DMS79 treated with DMSO at 0.1 percent for 48 hours (cell line): ENCODE measurements around the gene MINDY1.
A peak's percentile ranks its signal among the peaks of the same experiment; 100 is the strongest.

Experiments used
- DNase-seq: peaks from one replicate; lab custom pipeline; 2025; lab: John Stamatoyannopoulos, UW

MINDY1 gene

GRCh38 chr1:150985179-150985825 is 21.4 kb downstream of the MINDY1 start:
- DNase-seq: no peak

- peak; percentile 37 for DNase-seq
These were observed 24.6 kb downstream of the MINDY1 start, which contains the start of gene ANXA9 for GRCh38 chr1:150981805-150982712. Gene ANXA9, plus strand, starts transcription at chr1:150982292. Its CDS starts 814 bp downstream, at chr1:150983106.

GRCh38 chr1:150981177-150981804 is 25.4 kb downstream of the MINDY1 start:
- DNase-seq: peak; percentile 78

- DNase-seq: peak; percentile 83
These were observed 27.3 kb downstream of the MINDY1 start for GRCh38 chr1:150979092-150980056.

- no peak for DNase-seq
These were observed 29.6 kb downstream of the MINDY1 start for GRCh38 chr1:150976879-150977694.

- DNase-seq: no peak
These were observed 30.3 kb downstream of the MINDY1 start for GRCh38 chr1:150976401-150976821.

- DNase-seq: peak; percentile 63
These were observed 31.9 kb downstream of the MINDY1 start, which contains the start of gene CERS2 for GRCh38 chr1:150974580-150975478. Gene CERS2, minus strand, starts transcription at chr1:150974835. Its CDS starts 5,745 bp downstream, at chr1:150969090.

- peak; percentile 36 for DNase-seq
These were observed 32.7 kb downstream of the MINDY1 start for GRCh38 chr1:150973836-150974579.

GRCh38 chr1:150973258-150973835 is 33.4 kb downstream of the MINDY1 start:
- DNase-seq: no peak

- peak; percentile 11 for DNase-seq
These were observed 34.2 kb downstream of the MINDY1 start for GRCh38 chr1:150972417-150972940.

GRCh38 chr1:150971583-150972416 is 34.9 kb downstream of the MINDY1 start:
- no peak for DNase-seq

- DNase-seq: no peak
These were observed 35.7 kb downstream of the MINDY1 start for GRCh38 chr1:150970808-150971582.

- no peak for DNase-seq
These were observed 37.1 kb downstream of the MINDY1 start for GRCh38 chr1:150969626-150970025.

- DNase-seq: no peak
These were observed 38.2 kb downstream of the MINDY1 start for GRCh38 chr1:150968491-150968890.

- no peak for DNase-seq
These were observed 38.8 kb downstream of the MINDY1 start for GRCh38 chr1:150967936-150968335.

- DNase-seq: no peak
These were observed 40.7 kb downstream of the MINDY1 start for GRCh38 chr1:150966011-150966410.
